DND-41 (cell line): ENCODE measurements around the gene GLCE.

ENCODE experiments used
- EZH2 ChIP-seq: IDR thresholded peaks from 3 replicates; pipeline ENCODE4 v1.6.1; 2012; ENCODE audit warnings: borderline replicate concordance, low read depth, mild to moderate bottlenecking, moderate library complexity, low read length, inconsistent platforms; ENCODE audit not compliant: severe bottlenecking
- TF ChIP-seq, protein P1 (sequence below): IDR thresholded peaks from 2 replicates; pipeline ENCODE4 v1.5.1; 2012; ENCODE audit warnings: borderline replicate concordance, low read length, moderate library complexity, mild to moderate bottlenecking; ENCODE audit not compliant: poor library complexity, severe bottlenecking; ENCODE audit errors: extremely low read depth

- TF ChIP-seq, protein P1, sequence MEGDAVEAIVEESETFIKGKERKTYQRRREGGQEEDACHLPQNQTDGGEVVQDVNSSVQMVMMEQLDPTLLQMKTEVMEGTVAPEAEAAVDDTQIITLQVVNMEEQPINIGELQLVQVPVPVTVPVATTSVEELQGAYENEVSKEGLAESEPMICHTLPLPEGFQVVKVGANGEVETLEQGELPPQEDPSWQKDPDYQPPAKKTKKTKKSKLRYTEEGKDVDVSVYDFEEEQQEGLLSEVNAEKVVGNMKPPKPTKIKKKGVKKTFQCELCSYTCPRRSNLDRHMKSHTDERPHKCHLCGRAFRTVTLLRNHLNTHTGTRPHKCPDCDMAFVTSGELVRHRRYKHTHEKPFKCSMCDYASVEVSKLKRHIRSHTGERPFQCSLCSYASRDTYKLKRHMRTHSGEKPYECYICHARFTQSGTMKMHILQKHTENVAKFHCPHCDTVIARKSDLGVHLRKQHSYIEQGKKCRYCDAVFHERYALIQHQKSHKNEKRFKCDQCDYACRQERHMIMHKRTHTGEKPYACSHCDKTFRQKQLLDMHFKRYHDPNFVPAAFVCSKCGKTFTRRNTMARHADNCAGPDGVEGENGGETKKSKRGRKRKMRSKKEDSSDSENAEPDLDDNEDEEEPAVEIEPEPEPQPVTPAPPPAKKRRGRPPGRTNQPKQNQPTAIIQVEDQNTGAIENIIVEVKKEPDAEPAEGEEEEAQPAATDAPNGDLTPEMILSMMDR = no peak
- TF ChIP-seq EZH2 = no peak
Measured at GRCh38 chr15:69117431-69117871, 43.0 kb upstream of the GLCE start.
